Hindlimb muscle (tissue), 1 donor: Measurements from ENCODE around the gene RBM18. TPM values are rescaled to one million over a fixed set of nuclear protein-coding genes. Genes with fewer than 3 reads are reported as not detected.

Source experiments
- DNase-seq: peaks from one replicate; pipeline ENCODE4 v3.0.0-alpha.2; 2013
- polyA plus RNA-seq: library from polyadenylated mRNA; unstranded; fragments of 120-200 nt; gene quantifications from one replicate; pipeline ENCODE4 v1.2.1, GENCODE V29; 2013; ENCODE audit not compliant: insufficient read length

Gene RBM18, protein sequence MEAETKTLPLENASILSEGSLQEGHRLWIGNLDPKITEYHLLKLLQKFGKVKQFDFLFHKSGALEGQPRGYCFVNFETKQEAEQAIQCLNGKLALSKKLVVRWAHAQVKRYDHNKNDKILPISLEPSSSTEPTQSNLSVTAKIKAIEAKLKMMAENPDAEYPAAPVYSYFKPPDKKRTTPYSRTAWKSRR
- 30.9 TPM for polyA plus RNA-seq

DNA sequence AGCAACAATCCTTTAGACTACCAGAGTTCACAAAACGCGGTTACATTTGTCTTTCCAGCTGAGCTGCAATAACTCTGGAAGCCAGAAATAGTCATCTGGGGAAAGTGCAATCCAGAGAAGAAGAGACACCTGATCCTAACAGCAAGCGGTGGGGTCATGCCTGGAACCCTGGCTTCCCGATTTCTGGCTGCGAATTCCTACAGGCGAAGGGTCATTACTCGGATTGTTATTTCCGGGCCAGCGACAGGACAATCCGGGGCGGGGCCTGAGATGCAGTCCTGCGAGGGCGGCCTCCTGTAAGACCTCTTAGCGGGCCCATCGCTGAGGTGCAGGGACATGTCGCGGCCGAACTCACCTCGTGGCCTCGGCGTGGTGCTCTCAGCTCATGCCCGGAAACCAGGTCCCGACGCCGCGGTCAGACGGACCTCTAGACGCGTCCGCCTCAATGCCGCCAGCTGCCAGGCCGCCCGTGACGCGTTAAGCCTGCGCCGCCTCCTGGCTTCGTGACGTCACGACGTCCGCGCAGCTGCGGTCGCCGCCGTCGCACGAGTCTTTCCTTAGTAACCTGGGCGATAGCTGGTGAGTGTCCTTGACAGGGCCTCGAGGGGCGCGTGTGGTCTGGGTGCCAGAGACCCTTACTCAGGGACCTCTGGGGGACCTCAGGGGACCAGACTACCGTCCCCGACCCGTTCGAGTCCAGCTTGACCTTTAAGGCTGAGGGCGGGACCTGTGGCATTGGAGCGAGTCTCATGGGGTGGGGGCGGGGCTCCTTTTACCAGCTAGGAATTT is at the start of gene RBM18, which contains the start of gene MRRF:
Gene RBM18 (minus strand): TSS at position 481 of the 789 bp plus-strand sequence. CDS start 3,348 bp downstream, outside the sequence.
Gene MRRF (plus strand): TSS at position 523 of the 789 bp plus-strand sequence. CDS start 6,010 bp downstream, outside the sequence.
- DNase-seq: peak; percentile 96

DNA sequence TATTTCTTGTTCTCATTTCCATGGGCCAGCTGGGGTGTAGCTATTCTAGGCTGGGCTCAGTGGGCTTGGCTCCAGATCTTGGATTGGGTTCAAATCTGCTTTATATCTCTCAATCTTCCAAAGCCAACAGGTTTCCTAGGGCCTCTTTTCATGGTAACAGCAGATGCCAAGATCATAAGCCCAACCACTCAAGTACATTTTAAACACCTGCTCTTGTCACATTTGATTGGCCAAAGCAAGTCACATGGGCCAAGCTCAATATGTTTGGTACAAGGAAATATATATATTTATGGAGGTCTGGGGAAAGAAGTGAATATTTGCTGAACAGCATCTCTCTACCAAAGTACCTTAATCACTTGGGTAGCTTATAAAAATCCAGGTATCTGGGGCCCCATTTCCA is 49.5 kb upstream of the RBM18 start:
- DNase-seq: no peak

- no peak for DNase-seq
Measured at GRCh38 chr9:122309861-122310260, 45.2 kb upstream of the RBM18 start.

DNA sequence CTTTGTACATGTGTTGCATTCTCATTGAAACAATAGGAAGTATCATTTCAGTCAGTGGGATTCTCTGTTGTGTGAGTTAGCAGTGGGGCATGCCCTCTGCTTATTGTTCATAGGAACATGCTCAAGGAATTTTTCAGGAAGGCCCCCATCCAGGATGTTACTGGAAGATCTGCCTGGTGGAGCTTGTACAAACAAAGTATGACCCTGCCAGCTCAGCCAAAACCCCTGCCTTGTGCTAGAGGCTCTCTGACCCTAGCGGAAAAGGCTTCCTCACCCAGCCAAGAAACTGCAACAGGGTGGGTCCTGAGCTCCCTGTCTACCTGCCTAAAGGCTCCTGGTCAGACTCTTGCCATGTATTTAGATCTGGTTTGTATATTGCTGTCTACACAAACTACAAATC is 43.3 kb upstream of the RBM18 start:
- DNase-seq: no peak

DNA sequence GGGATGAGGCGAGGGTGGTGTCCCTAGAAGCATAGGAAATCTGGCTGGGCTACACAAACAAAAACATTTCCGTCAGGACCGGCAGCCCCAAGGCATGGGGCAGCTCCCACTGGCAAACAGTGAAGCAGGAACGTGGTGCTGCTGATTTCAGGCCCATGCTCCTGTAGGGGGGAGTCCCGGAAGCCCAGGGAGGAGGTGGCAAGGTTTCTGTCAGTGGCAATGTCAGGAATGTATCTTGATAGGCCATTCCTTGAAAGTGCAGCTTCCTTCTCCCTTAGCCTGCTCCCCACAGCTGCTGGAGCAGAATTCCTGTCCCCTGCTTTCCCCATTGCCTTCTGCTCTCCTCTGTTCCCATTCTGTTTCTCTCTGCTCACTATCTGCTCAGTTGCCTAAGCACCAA is 42.4 kb upstream of the RBM18 start:
- DNase-seq: no peak

GRCh38 chr9:122302237-122303093 is 37.8 kb upstream of the RBM18 start:
- no peak for DNase-seq

- DNase-seq: no peak
Measured at GRCh38 chr9:122297512-122297911, 32.9 kb upstream of the RBM18 start.

DNA sequence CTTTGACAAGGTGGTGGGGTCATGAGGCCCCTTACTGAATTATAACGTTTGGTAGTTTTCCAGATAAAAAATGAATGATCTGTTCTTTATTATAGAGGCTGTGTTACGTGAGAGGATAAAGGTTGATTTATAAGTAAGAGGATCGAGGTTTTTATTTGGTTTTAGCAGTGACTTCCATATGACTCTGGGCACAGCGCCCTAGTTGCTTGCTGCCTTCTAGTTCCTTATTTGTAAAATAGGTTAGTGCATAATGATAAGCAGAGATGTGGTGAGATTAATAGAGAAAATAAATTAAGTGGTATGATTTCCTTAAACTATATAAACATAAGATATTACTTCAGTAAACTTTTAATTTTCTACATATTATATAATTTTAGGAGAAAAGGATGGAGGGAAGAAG is 29.9 kb upstream of the RBM18 start:
- DNase-seq: no peak

DNA sequence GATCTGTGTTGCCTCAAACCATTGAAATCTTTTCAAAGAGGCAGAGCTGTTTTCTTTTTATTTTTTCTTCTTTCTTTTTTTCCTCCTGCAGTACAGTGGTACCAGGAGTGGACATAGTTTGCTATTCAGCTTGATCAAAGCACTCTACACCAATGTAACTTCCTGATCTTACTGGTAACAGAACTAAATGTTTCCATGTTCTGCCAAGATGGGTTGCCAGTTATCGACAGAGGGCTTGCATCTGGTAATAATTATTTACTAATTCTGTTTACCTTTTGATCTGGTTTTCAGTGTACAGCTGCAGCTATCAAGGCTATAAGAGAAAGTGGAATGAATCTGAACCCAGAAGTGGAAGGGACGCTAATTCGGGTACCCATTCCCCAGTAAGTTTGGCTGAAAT is 26.8 kb upstream of the RBM18 start:
- no peak for DNase-seq

GRCh38 chr9:122287214-122287720 is 22.6 kb upstream of the RBM18 start:
- no peak for DNase-seq

DNA sequence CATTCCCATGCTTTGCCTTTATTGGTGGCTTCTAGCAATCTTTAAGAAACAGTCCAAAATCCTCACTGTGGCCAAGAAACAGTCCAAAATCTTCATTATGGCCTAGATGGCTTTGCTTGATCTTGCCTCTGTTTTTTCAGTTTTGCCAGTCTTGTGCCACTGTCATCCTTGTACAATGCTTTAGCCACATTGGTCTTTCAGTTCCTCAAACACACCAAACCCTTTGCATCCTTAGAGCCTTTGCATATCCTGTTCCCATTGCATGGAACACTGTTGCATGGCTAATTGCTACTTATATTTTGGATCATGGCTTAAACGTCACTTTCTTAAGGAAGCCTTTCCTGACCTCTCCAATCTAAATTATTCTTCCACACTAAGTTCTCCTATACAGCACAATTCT is 22.1 kb upstream of the RBM18 start:
- no peak for DNase-seq

DNA sequence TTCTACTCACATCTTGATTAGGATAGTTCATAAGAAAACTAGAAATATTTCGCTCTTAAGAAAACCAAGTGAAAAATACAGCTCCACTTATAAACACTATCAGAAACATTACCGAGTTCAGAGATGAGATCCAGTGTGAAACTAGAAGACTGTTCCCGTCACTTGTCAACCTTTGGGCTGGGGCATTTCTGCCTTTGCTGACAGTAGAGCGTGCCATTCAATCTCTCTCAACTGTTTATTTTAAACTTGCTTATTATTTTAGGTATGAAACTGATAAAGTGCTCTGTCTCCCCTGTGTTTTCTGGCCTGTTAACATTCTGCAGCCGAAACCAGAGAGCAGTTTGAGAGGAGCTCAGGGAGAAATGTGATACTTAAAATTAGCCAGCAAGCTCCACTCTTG is 16.7 kb upstream of the RBM18 start:
- DNase-seq: no peak

GRCh38 chr9:122277285-122277897 is 12.8 kb upstream of the RBM18 start:
- DNase-seq: no peak

DNA sequence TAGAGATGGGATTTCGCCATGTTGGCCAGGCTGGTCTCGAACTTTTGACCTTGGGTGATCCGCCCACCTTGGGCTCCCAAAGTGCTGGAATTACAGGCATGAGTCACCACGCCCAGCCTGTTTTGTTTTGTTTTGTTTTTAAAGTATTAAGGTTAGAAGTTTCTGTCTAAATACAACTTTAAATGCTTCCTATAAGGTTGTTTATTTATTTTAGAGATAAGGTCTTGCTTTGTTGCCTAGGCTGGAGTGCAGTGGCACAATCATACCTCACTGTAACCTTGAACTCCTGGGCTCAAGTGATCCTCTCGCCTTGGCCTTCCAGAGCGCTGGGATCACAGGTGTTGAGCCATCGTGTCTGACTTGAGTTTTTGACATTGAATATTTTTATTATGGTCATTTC is 11.5 kb upstream of the RBM18 start:
- DNase-seq: no peak

DNA sequence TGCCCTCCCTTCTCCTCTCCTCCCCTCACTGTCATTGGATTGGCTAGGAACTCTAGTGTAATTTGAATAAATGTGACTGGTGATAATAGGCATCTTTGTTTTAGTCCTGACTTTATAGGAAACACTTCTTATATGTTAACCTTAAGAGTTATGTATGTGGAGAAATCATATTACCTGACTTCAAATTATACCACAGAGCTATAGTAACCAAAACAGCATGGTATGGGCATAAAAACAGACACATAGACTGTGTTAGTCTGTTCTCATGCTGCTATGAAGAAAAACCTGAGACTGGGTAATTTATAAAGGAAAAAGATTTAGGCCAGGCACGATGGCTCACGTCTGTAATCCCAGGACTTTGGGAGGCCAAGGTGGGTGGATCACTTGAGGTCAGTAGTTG is 9.4 kb upstream of the RBM18 start:
- DNase-seq: no peak

DNA sequence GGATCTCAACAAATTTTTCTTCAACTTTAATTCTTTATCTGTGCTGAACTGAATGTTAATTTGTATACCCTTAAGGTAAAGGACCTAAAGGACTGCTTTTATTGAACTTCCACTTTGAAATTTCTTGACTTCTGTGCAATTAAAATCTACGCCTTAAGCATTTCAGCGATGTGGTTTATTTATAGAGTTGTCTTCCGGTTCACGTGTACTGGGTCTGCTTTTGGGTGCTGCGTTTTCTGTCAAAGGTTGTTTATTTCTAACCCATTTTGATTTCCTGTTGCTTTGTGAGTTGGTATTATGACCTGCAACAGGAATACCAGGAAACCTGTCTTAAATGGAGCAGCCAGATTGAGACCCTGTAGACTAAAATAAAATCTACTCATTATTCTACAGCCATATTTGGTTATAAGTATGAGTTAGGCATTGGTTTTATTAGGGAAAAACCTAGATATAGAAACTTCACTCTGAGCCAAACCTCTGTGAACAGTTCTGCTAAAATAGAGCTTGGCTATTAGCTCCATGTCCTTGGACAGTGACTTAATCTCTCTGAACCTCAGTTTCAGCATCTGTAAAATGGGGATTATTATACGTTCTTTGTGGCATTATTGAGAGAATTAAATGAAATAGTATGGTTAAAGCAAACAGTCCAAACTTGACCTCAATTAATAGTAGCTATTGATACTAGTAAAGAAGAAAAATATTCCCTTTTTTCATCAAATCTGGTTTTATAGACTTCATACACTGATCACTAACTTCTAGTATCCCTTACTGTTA is 3.6 kb upstream of the RBM18 start:
- no peak for DNase-seq

DNA sequence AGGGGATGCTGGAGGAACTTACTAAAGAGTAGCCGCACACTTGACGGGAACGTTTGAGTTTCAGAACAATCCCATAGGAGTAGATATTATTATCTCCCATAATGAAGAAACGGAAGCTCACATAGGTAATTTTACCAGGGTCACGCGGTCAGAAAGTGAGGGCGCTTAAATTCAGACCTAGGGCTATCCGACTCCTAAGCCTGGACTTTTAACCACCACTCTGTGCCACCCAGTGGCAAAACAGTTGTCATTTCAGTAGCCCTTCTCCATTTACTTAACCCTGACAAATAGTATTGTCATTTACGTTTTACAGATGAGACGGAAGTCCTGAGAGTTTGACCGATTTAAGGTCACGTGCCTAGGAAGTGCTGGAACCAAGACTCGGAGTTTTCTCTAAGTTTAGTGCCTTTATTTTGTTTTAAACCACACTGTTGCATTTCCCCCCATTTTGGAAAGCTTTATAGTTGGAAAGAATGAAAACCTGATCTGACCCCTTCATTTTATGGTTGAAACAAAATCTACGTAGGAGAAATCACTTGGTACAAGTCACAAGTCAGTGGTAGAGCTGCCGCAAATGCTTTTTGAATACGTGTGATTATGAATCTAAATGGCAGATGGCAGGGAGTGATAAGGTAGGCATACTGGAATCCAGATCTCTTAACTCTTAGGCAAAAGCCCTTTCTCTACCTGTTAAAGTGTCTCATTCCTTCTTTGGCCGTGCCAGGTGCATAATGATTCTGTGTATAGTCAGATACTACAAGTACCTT is 692 bp upstream of the RBM18 start:
- peak; percentile 20 for DNase-seq

- peak; percentile 9 for DNase-seq
Measured at GRCh38 chr9:122263699-122264349, 816 bp downstream of the RBM18 start.

GRCh38 chr9:122262073-122262472 is 2.6 kb downstream of the RBM18 start:
- no peak for DNase-seq

DNA sequence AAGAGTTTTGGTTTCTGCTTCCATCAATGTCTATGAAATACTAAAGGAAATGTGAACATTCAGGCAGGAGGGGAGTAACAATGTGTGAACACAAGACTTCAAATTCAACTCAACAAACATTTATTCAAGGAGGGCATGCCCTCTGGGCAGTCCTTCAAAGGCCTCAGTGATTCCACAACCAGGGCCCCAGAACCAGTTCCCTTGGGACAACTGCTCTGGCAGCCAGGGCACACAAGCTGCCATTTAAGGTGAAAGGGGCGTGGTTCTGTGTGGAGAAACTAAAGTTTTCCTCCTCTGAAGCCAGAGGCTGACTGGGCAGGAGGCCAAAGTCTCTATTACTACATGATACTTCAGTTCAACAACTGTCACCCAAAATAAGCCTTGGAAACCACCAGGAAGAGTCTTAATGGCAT is 3.2 kb downstream of the RBM18 start:
- peak; percentile 23 for DNase-seq
